ENCODE data around the gene KATNB1.

GRCh38 chr16:57755726-57756423 is 20.3 kb downstream of the KATNB1 start:
- TF ChIP-seq, protein P1, sequence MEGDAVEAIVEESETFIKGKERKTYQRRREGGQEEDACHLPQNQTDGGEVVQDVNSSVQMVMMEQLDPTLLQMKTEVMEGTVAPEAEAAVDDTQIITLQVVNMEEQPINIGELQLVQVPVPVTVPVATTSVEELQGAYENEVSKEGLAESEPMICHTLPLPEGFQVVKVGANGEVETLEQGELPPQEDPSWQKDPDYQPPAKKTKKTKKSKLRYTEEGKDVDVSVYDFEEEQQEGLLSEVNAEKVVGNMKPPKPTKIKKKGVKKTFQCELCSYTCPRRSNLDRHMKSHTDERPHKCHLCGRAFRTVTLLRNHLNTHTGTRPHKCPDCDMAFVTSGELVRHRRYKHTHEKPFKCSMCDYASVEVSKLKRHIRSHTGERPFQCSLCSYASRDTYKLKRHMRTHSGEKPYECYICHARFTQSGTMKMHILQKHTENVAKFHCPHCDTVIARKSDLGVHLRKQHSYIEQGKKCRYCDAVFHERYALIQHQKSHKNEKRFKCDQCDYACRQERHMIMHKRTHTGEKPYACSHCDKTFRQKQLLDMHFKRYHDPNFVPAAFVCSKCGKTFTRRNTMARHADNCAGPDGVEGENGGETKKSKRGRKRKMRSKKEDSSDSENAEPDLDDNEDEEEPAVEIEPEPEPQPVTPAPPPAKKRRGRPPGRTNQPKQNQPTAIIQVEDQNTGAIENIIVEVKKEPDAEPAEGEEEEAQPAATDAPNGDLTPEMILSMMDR (conservative IDR thresholded peaks at IDR 0.05; ENCODE audit: low read depth in 2 of 2) = no peak
- TF ChIP-seq POLR2AphosphoS5 (IDR thresholded peaks at IDR 0.05; ENCODE audit: low read depth) (no peak), EZH2phosphoT487 (IDR thresholded peaks at IDR 0.05; ENCODE audit: unreplicated experiment) (no peak), REST (IDR thresholded peaks at IDR 0.05; ENCODE audit: unreplicated experiment) (no peak), EZH2 (IDR thresholded peaks at IDR 0.05; ENCODE audit: low read depth, unreplicated experiment) (no peak), ZNF331 (CRISPR knock-in tag; IDR thresholded peaks at IDR 0.05; ENCODE audit: low read depth) (no peak), ETS1 (IDR thresholded peaks at IDR 0.05) (no peak), JUNB (IDR thresholded peaks at IDR 0.05; ENCODE audit: unreplicated experiment) (no peak)

Data from GM23338 (cell line).